AG08396 (cell line): Measurements from ENCODE around the gene FADS3.
"Not testable (repeated sequence)": the region's sequence is repeated elsewhere in the genome, so short reads cannot be mapped to it uniquely, and the experiment has no call there.

Experiments
- DNase-seq: peaks from one replicate; pipeline ENCODE4 v3.0.0; 2012; ENCODE audit warnings: low spot score, mixed read lengths

FADS3 gene

DNA sequence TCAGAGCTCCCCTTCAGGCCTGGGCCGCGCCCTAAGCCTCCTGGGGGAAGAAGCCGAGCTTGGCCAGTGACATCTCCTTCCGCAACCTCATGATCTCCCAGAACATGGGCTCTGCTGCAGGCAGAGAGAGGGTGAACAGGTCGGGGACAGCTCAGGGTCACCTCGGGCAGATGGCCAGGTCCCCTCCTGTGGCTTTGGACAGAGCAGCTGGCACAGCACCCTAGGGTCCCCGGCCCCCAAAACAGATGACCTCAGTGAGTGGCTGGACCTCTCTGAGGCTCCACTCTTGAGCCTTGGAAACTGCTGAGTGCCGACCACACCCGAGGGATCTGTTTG is 6.9 kb upstream of the FADS3 start:
- DNase-seq: no peak

DNA sequence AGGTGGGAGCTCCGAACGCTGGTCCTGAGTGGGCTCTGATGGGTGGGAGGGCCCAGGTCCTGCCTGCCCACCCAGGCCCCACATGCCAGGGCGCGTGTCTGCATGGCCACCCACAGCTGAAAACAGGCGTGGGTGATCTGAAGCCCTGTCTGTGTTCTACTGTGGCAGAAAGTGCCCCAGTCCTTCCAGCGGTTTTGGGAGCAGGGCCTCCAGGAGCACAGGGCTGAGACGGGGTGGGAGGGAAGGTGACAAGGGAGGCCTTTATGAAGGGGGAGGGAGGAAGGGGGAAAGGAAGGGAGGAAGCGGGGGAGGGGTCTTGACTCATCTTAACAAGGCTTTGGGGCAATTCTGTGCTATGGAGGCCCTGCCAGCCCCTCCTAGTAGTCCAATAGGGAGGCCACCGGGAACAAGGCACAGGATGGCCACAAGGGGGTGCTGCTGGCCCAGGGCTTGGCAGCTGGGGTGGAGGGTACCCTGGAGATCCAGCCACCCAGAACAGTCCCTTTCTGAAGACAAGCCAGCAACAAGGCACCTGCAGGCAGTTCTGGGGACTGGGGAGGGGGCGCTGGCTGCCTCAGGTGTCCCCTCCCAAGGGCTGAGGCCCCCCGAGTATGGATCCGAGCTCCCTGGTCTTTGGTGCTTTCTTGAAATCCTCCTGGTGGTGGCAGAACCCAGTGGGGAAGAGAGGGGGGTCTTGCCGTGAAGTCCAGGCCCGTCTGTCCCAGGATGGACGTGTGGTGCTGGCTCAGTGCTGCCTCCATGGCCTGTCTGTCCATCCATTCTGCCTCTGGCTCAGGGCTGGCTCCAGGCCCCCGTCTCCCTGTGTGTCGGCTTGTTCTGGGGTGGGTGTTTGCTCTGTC is 6.3 kb upstream of the FADS3 start:
- peak; percentile 89 for DNase-seq

DNA sequence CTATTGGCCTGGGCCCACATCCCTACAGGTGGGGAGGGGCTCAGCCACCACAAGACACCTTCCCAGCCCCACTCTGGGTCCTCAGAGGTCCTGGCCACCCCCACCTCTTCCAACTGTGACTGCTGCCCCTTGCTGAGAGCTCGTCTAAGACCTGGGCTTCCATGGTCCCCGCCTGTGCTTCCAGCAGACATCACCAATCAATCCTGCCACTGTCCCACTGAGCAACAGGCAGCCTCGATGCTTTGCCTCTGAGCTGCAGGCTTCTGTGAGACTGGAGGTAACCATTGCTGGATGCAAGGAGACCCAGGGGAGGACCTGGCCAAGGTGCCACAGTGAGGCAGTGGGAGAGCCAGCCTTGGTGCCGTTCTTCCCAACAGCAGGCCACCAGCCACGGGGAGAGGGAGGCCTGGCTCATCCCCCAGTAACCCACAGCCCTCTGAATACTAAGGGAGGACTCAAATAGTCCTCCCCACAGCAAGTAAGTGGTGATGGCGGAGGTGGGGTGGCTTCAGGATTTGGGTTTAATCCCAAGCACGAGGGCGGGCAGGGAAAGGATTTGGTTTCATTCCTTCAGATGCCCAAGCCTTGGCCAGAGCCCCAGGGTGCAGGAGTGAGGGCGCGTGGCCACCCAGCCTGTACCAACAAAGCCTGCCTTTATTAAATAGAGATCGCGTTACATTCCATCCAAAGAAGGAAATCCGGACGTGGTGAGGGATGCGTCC is 5.5 kb upstream of the FADS3 start:
- DNase-seq: no peak

DNA sequence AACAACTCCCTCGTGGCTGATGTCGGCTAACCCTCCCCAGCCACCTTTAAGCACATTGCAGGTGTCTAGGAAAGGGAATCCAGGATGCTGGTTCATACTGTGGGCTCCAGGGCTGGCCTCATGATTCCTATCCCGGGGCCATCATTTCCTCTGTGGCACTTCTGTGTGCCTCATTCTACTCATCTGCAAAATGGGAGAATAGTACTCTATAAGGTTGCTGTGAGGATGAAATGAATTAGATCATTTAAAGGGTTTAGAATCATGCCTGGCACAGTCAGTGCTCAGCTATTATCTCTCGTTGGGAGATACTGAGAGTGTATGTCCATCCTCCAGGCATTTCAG is 4.3 kb upstream of the FADS3 start:
- no peak for DNase-seq

DNA sequence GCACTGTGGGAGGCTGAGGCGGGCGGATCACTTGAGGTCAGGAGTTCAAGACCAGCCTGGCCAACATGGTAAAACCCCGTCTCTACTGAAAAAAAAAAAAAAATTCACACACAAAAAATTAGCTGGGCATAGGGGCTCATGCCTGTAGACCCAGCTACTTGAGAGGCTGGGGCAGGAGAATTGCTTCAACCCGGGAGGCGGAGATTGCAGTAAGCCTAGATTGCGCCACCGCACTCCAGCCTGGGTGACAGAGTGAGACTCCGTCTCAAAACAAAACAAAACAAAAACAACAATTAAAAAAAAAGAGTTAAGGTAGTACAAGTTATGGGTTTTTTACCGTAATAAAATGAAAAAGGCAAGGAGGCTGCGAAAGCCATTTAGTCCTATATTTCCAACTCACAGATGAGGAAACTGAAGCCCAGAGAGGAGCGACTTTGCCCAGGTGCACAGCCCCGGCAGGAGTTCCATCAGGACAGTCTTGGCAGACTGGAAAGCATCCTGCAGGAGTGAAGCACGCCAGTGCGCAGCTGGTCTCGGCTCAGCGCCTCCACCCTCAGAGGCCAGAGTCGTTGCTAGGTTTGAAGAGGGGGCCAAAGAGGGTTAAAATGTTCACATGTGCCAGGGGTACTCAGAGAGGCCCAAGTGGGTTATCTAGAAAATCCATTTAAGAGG is 3.8 kb upstream of the FADS3 start:
- no peak for DNase-seq

DNA sequence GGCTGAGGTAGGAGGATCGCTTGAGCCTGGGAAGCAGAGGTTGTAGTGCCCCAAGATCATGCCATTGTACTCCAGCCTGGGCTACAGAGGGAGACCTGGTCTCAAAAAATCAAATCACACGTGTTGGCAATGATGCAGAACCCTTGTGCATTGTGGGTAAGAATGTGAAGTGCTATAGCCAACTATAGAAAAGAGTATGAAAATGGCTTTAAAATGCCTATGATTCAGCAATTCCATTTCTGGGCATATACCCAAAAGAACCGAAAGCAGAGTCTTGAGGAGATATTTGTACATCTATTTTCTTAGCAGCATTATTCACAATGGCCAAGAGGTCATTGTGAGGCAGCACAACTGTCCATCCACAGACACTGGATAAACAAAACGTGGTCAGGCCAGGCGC is 2.6 kb upstream of the FADS3 start:
- DNase-seq: peak; percentile 66

DNA sequence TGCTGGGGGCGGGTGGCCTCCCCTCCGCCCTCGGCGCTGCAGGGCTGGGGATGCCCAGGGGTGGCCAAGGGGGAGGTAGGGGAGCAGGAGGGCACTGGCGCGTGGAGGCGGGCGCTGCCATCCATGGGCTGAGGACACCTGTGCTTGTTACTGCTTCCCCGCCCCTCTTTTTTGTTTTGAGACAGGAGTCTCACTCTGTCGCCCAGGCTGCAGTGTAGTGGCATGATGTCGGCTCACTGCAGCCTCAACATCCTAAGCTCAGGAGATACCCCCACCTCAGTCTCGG is 683 bp upstream of the FADS3 start:
- DNase-seq: no peak

DNA sequence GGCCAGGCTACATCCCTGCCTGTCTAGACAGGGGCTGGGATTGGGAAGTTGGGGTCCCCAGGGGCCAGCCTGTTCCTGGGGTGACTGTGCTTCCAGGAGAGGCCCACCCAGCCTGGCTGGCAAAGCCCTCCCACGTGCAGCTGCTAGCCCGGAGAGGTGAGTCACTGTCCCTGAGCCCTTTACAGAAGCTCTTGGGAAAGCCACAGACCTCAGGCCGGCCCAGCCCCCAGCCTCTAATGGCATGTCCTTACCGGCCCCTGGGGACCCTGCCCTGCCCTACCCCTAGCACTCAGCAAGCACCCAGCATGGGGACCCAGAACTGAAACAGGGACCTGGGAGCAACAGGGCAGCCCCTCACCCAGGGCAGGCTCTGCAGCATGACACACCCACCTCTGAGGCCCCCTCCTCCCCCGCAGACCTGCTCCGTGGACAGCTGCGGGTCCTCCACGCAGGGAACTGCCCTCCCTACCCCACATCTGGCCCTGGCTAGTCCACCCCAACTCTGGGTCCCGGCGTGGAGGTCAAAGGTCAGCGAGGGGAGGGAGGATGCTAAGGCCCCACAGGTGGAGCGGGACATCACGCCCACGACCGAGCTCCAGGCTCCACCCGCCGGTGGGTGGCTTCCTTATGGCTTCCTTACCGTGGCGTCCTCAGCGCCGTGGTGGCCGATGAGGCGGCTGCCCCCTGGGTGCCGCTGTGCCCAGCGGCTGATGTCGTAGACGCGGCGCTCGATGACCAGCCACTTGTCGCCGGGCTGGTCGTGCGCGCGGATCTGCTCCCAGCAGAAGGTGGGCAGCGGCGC is 615 bp downstream of the FADS3 start:
- peak; percentile 81 for DNase-seq

DNA sequence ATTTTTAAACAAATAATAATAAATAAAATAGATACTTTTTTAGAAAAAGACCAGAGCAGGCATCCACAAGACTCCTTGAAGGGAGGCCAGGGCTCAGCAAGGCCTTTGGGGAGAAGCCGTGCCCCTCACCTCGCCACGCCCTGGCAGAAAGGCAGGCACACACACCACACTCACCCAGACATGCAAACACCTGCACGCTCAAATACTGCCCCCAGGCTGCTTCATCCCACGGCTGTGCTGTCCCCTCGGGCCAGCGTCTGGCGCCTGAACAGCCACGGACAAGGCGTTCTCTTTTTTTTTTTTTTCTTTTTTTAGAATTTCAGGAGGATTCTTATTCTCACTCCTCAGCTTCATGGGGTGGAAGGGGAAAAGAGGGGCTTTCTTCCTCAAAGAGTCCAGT is 1.5 kb downstream of the FADS3 start:
- no peak for DNase-seq

DNA sequence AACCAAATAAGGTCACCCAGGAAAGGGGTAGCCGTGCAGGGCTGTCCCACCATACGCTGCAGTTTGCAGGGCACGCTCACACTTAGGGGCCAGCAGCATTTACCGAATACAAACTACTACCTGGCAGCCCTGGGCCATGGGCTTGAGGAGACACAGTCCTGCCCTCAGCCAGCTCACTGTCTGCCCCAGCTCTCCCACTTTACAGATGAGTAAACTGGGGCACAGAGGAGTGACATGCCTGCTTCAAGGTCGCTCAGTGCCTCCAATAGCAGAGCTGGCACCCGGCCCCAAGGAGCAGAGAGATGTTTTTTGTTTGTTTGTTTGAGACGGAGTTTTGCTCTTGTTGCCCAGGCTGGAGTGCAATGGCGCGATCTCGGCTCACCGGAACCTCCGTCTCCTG is 2.8 kb downstream of the FADS3 start:
- DNase-seq: no peak

DNA sequence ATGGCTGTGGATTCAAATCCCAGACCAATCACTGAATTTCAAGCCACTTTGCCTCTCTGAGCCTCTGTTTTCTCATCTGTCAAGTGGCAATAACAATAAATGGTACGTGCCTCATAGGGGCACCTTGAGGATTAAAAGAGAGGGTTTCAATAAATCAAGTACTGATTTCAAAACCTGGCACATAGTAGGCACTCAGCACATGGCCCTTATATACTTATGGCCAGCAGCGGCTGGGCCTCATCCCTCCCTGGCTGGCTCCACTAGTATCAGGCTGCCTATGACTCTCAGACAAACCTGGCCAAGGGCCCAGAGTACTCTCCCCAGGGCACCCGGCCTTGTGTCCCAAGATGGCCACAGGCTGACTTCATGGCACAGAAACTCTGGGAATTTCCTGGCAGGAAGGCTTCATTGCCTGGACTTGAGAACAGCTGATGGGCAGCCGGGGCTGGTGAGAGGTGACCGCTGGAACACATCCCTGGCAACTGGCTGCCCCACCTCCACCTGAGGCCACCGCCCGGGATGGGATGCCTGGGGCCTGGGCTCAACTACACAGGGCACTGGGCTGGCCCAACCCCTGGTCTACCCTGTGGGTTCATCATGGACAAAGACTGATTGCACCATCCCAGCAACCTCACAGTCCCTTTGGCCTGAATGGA is 3.4 kb downstream of the FADS3 start:
- peak; percentile 87 for DNase-seq

DNA sequence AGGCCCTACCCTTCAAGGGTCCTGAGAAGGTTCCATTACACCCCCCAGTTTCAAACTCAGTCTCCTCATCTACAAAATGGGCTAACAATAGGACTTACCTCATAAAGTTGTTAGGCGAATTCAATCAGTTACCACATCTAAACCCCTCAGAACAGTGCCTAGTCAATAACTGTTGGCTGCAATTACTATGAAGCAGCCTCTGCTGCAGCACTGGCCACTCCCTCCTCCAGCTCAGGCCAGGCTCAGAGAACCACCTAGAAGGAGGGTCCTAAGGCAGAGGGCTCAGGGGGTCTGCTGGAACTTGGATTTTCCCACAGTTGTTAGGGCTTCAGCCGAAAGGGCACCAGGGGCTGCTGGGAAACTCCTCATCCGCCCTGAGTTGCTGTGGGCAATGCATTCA is 4.7 kb downstream of the FADS3 start:
- DNase-seq: no peak

DNA sequence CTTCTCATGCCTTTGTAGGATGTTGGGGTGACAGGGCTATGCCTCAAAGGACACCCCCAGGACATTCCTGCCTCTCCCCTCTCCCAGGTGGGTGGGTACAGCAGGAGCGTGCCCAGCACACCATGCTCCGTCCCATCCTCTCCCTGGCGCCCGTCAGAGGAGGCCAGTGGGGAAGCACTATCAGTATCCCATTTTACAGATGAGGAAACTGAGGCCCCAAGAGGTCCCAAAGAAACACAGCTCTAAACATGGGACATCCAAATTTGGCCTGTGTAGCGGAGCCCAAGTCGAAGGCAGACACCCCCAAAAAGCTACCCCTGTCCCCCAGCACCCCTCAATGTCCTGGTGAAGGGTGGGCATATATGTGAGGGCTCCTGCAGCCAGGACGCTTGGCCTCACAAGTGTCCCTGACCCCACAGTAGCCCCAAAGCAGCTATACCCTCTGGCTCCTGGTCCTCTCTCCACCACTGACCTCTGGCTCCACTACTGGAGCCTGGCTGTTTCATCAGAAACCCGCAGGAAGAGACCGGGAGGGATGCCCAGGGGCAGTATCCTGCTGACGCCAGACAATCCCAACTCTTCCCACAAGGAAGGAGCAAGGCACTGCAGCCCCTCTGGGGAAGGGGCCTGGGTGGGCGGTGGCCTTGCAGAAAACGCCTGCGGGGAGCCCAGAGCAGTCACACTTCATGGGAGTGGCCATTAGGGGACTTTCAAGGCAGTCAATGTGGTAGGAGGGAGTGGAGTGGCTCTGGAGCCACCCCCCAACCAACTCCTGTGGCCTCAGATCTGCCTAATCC is 5.4 kb downstream of the FADS3 start:
- no peak for DNase-seq

DNA sequence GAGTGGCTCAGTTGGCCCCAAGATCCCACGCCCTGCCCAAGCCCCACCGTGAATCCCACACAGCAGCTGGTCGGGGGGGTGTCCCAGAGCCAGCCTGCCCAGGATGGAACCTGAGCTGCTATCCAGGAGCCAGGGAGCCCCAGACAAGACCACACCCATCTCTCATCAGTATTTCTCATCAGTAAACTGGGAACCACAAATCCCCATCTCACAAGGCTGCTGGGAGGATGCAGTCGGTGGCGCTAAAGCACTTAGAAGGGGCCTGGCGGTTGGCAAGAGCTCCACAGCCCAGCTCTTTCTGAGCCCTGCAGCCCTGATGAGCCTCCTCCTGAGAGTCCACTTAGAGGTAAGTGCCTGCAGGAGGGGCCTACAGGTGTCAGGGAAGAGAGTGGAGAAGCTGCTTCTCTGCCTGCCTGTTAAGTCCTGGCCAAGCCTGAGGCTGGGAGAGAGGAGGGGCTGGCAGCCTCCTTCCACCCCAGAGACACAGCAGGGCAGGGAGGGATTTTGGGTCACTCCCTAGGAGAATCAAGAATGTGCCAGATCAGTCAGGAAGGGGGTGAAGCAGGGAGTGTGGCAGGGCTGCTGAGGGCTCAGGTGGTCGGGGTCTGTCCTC is 6.1 kb downstream of the FADS3 start:
- DNase-seq: no peak

DNA sequence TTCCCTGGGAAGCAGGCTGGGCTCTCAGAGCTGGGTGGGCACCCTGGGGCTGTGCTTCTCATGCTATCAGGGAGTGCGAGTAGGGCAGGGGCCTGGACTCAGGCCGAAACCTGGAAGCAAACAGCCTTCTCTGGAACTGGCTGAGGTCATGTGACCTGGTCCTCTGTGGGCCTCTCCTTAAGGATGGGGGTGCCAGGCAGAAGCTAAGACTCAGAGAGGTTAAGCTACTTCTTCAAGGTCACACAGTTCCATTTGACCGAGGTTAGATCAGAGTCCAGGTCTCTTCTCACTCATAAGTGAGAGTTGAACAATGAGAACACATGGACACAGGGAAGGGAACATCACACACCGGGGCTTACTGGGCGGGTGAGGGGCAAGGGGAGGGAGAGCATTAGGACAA is 7.4 kb downstream of the FADS3 start:
- no peak for DNase-seq

DNA sequence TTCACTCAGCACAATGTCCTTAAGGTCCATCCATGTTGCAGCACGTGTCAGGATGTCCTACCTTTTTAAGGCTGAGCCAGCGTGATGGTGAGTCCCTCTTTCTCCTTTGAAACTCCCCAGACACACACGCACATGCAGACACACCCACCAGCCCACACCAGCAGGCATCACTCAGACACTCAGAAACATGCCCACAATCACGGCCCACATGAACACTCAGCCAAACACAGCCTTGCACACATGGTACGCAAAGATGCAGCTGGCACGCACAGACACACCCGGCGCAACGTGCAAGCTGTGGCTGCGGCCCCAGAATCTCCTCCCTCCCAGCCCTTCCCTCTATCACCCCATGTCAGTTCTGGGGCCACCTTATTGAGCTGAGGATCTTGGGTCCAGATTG is 8.0 kb downstream of the FADS3 start:
- no peak for DNase-seq

DNA sequence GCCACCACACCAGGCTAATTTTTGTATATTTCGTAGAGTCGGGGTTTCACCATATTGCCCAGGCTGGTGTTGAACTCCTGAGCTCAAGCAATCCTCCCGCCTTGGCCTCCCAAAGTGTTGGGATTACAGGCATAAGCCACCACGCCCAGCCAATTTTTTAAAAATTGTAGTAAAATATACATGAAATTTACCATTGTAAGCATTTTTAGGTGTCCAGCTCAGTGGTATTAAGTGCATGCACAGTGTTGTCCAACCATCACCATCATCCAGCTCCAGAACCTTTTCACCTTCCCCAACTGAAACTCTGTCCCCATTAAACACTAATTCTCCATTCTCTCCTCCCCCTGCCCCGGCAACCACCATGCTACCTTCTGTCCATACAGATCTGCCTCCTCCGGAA is 8.5 kb downstream of the FADS3 start:
- DNase-seq: no peak

DNA sequence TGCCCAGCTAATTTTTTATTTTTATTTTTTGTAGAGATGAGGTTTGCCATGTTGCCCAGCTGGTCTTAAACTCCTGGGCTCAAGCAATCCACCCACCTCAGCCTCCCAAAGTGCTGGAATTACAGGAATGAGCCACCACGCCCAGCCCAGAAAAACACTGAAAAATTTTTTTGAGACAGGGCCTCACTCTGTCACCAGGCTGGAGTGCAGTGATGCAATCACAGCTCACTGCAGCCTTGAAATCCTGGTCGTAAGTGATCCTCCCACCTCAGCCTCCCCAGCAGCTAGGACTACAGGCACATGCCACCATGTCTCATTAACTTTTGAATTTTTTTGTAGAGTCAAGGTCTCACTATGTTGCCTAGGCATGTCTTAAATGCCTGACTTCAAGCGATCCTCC is 9.1 kb downstream of the FADS3 start:
- DNase-seq: not testable (repeated sequence)

DNA sequence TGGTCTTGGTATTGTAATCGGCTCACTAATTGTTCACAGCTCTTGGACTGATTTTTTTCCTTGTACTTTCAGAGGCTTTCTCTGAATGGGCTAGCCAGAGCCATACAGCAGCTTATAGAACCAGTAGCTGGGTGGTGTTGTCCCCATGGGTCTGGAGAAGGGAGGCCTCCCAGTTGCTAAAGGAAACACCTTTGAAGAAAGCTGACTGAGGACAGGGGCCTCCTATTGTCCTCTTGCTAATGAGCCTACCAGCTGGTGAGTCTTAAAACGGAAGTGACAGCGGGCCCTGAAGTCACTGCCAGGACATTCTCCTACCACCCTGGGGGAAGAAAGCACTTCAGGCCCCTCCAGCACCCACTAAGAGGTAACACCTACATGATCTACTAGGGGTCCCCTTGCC is 9.9 kb downstream of the FADS3 start:
- DNase-seq: no peak

DNA sequence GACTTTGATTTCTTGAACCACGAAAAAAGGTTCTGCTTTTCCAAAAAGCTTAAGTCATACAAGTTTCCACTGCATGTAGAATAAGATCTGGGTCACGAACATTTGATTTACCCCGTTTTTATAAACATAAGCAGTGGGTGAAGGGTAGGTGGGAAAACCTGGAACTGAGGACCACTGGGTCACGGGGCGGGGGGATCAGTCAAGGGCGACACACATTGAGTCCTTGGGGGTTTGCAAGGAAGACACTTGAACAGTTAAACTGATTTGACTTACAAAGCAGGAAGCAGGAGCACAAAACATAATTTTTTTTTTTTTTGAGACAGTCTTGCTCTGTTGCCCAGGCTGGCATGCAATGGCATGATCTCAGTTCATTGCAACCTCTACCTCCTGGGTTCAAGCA is 10.9 kb downstream of the FADS3 start:
- no peak for DNase-seq

DNA sequence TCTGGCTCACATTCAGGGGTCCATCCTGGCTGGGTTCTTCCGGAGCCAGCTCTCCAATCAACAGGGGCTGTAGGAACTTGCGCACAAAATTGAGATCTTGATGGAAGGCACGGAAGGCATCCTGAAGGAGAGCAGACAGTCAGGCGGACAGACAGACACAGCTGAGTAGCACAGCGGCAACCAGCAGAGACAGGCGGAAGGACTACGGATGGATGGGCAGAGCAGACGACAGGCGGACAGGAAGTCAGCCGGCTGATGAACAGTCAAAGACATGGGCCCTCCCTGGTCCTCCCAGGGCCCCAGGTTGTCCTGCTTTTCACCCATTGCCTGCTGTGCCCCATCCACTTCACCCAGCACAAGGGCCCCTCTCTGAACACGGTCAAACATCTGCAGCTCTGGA is 11.3 kb downstream of the FADS3 start:
- DNase-seq: no peak
